MG63 (cell line): ENCODE data around the gene DNM3. TPM values are rescaled to one million over a fixed set of nuclear protein-coding genes. Genes with fewer than 3 reads are reported as not detected.

Experiments used
- DNase-seq: peaks from one replicate; pipeline ENCODE4 v3.0.0-alpha.2; 2020
- H3K27me3 ChIP-seq: fragments of 250-450 bp; sonication (Bioruptor Pico); 2 replicates; pipeline ENCODE4 v1.5.1; 2020; ENCODE audit warnings: mild to moderate bottlenecking, moderate library complexity
- H3K36me3 ChIP-seq: fragments of 250-450 bp; sonication (Bioruptor Pico); 2 replicates; pipeline ENCODE4 v1.5.1; 2020; ENCODE audit warnings: mild to moderate bottlenecking, moderate library complexity
- H3K4me3 ChIP-seq: fragments of 250-450 bp; sonication (Bioruptor Pico); 2 replicates; pipeline ENCODE4 v1.5.1; 2020; ENCODE audit warnings: mild to moderate bottlenecking, moderate library complexity
- H3K9me3 ChIP-seq: fragments of 250-450 bp; sonication (Bioruptor Pico); 2 replicates; pipeline ENCODE4 v1.5.1; 2020; ENCODE audit warnings: mild to moderate bottlenecking, moderate library complexity
- total RNA-seq: library from RNA; depleted of rRNA; stranded (reverse); fragments of >200 nt; shearing (Covaris generic); gene quantifications from 2 replicates; pipeline ENCODE4 v1.2.3, GENCODE V29; 2014; ENCODE audit warnings: low replicate concordance

Gene DNM3
- total RNA-seq, 1 experiment from 2014 or later: not detected

DNA sequence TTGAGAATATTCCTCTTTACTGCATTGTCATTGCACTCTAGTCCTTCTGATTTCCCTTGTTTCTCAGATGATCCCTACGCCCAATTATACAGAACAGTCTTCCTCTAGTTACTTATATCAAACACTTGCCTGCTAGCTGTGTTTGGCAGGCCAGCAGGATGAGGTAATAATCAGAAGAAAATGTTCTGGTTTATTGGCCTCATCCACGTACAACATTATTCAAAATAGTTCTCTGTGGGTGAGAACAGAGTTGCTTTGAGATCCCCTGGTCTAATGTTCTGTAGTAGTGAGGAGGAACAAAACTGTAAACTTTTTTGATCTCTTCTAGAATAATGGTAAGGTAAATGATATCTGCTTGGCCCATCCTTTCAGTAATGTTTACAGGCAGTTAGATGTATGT lies 556.9 kb downstream of the DNM3 start:
- Histone ChIP-seq H3K27me3 (no peaks in the 10 kb centered on the region), H3K9me3 (no peaks in the 10 kb centered on the region; the same call in 1 of the 2 replicates), H3K36me3 (no peaks in the 10 kb centered on the region), H3K4me3 (no peak overlapping the region)
- DNase-seq: peak; percentile 12

DNA sequence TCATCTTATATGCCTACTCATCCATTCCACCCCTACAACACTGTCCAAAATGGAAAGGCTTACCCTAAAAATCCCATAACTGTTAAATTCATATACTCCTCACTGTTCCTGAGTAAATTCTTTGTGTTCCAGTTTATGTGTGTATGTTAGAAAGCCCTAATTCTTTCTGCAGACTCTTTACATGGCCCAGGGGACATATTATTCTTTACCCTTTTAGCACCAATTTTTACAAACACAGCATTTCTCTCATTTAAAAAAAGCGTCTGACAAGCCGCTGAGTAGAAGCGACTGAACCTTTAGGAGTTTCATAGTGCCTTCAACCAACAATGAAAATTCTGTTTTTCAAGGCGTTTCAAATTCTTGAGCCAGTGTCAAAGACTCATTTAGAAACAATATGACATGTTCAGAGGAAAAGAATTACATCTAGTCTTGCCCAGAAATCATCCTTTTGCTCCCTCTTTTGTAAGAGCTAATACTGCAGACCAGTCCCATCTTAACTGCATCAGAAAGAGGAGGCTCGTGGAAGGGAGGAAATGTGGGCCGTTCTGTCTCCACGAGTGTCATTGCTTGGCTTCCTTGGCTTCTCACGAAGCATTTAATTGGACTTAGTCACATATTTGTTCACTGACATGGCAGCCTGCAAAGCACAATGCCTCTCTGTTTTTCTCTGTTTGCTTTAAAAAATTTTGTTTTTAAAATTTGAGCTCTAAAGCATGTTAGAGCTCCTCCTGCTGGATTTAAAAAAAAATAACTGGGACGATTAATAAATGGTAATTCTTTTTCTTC lies 557.9 kb downstream of the DNM3 start:
- peak; percentile 63 for DNase-seq
- H3K9me3 ChIP-seq: no peaks in the 10 kb centered on the region; the same call in 1 of the 2 replicates
- H3K36me3 ChIP-seq: no peaks in the 10 kb centered on the region
- H3K4me3 ChIP-seq: no peak overlapping the region
- H3K27me3 ChIP-seq: no peaks in the 10 kb centered on the region

DNA sequence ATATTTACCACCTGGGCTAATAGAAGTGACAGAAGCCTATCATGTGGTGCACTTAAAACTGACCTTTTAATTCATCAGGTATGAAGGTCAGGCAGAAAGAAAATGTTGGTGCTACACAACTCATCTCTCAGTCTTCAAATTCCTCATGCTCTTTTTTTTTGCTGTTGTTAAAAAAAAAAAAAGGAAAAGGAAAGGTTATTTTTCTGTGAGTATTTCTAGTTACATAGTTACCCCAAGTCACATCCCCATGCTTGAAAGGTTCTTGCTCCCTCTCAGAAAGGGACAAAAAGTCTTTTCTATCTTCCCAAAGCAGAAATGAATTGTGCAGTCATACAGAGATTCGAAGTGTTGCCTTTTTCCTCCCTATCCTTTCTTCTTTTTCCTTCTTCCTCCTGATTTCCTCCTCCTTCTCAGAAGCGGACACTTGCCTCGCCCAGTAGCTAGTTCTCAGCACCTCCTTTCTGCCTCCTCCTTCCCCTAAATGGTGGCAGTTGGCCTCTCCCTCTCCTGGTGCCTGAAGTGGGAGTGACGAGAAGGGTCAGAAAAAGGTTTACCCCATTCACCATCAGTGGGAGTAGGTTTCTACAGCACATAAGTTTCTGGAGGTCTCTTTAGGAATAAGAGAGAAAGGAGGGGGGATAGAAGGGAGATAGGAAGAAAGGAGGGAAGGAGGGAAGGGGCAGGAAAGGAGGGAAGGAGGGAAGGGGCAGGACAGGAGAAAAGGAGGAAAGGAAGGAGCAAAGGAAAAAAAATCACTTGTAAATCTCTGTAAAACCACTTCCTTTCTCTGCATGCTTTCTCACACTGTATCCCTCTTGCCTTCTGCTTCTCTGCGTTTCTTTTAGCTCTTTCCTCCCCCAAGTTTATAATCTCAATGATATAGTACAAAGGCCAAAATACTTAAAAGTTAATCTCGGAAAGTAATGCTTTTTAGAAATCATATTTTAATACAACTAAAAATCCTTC lies 558.7 kb downstream of the DNM3 start:
- no peak for DNase-seq
- Histone ChIP-seq H3K27me3 (no peaks in the 10 kb centered on the region), H3K4me3 (no peak overlapping the region), H3K9me3 (no peaks in the 10 kb centered on the region; the same call in 1 of the 2 replicates), H3K36me3 (no peaks in the 10 kb centered on the region)

DNA sequence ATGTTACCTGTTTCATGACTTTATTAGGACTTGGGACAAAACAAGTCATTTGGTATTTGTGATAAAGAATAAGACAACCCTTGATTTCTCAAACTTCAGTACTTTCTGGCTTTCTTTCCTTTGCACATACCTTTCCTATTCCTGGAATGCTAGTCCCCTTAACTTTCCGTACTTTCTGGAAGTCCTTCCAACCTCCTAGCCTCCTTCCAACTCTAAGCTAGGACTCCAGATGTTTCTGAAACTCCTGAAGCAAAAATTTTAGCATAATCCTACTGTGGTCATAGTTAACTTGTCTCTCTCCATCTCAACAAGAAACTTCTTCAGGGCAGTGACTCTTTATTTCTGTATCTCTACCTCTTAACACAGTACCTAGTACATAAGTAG lies 559.4 kb downstream of the DNM3 start:
- no peak for DNase-seq
- Histone ChIP-seq H3K36me3 (no peaks in the 10 kb centered on the region), H3K27me3 (no peaks in the 10 kb centered on the region), H3K4me3 (no peak overlapping the region), H3K9me3 (no peaks in the 10 kb centered on the region)

DNA sequence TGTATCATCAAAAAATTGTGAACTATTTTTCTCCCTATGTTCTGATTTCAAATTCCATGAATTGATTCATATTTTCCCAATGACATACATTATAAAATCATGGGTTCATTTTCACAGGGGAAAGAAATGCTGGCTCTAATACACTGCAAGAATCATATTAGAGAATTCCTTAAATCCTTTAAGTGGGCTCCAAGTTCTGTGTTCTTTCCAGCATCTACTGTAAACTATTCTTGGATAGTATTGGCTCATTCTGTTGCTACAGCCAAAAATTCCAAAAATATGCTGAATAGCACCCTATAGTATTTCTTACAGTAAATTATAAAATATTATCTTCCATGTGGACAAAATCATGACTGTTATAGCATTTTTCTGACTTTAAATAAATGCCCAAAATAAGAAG lies 560.2 kb downstream of the DNM3 start:
- no peaks in the 10 kb centered on the region for H3K36me3 ChIP-seq
- H3K4me3 ChIP-seq: no peak overlapping the region
- H3K27me3 ChIP-seq: no peaks in the 10 kb centered on the region
- H3K9me3 ChIP-seq: no peaks in the 10 kb centered on the region
- no peak for DNase-seq

DNA sequence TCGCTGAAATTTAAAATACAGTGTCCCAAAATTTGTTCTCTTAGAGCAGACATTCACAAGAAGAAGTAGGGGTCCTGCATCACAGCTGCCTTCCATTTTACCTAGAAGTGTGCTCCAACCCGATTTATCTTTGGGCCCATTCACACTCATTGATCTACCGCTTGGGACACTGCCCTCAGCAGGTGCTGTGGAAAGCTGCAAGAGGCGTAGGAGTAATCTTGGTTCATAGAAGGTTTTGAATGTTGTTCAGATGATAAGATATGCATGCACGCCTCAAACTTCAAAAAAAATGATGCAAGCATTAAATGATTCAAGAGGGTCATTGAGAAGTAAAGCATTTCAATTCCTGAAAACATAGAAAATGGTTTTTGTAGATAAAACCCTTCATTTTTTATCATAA lies 560.6 kb downstream of the DNM3 start:
- H3K4me3 ChIP-seq: no peak overlapping the region
- no peaks in the 10 kb centered on the region for H3K36me3 ChIP-seq
- no peak for DNase-seq
- H3K9me3 ChIP-seq: no peaks in the 10 kb centered on the region
- H3K27me3 ChIP-seq: no peaks in the 10 kb centered on the region

DNA sequence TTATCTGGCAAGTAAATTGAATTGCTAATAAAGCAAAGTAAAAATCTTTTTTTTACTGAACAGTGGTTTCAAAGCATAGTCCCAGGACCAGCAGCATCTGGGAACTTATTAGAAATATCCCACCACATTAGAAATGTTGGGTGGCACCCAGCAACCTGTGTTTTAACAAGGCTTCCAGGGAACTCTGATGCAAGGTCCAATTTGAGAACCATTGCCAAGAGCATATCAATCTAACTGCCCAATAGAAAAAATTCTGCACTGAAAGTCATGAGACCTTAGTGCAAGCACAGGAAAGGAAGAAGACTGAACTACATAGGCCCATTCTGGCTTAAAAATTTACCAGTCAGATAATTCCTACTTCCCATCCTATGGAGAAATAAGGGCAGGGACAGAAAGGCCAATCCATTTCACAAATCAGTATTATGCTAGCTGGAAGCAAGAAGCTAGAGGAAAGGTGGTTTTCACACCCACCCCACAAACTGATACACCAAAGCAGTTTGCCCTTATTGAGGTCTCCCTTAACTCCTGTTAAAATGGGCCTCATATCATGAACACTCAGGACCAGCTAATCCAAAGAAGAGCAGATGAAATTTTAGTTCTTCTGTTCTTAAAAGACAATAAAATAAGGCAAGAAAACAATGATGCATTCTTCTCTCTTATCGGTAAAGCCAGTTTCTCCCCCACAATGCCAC lies 561.7 kb downstream of the DNM3 start:
- H3K36me3 ChIP-seq: no peaks in the 10 kb centered on the region
- no peaks in the 10 kb centered on the region for H3K27me3 ChIP-seq
- no peak for DNase-seq
- H3K4me3 ChIP-seq: no peak overlapping the region
- no peaks in the 10 kb centered on the region for H3K9me3 ChIP-seq

DNA sequence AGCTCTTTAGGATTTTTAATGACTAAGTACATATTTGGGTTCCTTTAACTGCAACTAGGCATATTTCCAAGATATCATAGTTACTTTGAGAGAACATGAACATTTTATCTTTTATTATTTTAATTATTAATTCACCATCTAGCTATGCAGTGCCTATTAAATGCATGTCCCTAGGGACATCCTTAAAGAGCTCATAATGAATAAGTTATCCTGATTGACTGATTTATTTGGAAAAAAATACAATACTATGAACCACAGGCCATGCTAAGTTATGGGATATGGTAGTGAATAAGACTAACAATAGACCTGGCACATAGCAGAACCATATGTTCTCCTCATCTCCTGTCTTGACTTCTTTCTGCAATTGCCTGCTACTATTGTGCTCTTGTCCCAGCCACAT lies 562.8 kb downstream of the DNM3 start:
- Histone ChIP-seq H3K36me3 (no peaks in the 10 kb centered on the region), H3K27me3 (no peaks in the 10 kb centered on the region), H3K9me3 (no peaks in the 10 kb centered on the region), H3K4me3 (no peak overlapping the region)
- no peak for DNase-seq

DNA sequence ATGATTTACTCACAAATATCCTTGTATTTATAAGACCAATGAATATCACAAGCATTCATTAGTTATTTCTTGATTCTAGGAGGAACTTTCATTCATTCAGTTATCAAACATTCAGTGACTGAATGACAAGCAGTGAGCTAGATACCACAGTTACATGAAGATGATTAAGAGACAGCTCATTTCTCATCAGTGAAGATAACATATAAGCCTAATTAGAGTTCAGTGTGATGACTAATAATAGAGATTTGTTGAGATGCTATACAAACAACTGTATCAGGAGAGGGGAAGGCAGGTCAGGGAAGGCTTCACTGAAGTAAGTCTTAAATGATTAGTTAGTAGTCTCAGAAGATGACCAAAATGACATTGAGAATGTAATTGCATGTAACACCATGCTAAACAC lies 564.6 kb downstream of the DNM3 start:
- no peak for DNase-seq

DNA sequence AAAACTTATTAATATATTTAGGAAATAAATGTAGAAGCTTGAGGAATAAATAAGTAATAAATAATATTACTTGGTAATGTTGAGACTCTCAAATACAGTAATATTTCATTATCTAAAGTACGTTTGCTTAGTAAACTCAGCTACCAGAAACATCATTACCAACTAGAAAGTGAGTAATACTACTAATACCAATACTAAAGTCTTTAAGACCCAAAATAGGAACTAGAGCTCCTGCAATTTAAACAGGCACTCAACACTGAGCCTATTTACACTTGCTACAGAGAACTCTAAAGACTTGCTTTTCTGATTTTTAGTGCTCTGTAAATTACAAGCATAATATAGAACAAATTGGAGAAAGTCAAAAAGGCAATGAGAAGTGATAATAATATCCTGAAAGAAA lies 565.7 kb downstream of the DNM3 start:
- H3K36me3 ChIP-seq: no peaks in the 10 kb centered on the region
- H3K9me3 ChIP-seq: no peaks in the 10 kb centered on the region
- DNase-seq: no peak
- no peaks in the 10 kb centered on the region for H3K27me3 ChIP-seq
- no peak overlapping the region for H3K4me3 ChIP-seq

More for the DNA sequence above, 564.6 kb downstream of the DNM3 start:
- no peaks in the 10 kb centered on the region for H3K36me3 ChIP-seq
- no peaks in the 10 kb centered on the region for H3K27me3 ChIP-seq
- no peaks in the 10 kb centered on the region for H3K9me3 ChIP-seq
- no peak overlapping the region for H3K4me3 ChIP-seq

DNA sequence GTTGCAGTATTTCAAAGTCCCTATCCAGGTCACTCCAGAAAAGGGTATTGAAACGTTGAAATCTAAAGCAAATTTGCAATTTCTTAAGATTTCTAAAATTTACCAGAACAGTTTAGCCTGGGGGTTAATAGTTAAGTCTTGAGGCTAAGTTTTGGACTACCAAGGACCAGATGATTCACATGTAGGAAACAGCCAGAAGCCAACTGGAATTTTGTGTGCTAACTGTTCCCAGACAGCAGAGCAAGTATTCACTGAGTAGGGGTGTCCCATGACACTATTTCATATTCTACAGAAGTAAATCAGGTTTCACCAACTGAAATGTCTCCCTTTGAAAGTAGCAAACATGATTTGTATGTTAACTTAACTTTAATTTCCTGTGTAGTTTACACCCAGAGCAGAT lies 567.7 kb downstream of the DNM3 start:
- no peak overlapping the region for H3K4me3 ChIP-seq
- no peak for DNase-seq
- H3K9me3 ChIP-seq: no peaks in the 10 kb centered on the region
- no peaks in the 10 kb centered on the region for H3K27me3 ChIP-seq
- H3K36me3 ChIP-seq: no peaks in the 10 kb centered on the region

DNA sequence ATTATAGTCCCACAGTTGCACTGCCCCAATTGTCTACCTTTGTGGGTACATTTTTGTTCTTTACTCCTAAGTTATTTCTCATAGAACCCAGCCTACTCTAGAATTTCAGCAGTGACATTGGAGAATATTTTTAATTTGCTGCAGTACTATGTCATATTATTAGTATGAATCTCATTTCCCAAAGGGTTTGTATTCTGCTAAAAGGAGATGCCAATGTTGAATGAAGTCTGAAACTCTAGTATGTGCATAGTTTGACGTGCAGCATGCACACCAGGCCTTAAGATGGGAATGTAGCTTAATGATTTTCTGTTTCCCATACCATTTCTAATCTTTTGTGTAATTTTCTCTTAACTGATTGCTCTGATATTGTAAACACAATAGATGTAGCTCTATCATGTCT lies 568.7 kb downstream of the DNM3 start:
- H3K27me3 ChIP-seq: no peaks in the 10 kb centered on the region
- no peak for DNase-seq
- H3K9me3 ChIP-seq: no peaks in the 10 kb centered on the region
- H3K4me3 ChIP-seq: no peak overlapping the region
- no peaks in the 10 kb centered on the region for H3K36me3 ChIP-seq

DNA sequence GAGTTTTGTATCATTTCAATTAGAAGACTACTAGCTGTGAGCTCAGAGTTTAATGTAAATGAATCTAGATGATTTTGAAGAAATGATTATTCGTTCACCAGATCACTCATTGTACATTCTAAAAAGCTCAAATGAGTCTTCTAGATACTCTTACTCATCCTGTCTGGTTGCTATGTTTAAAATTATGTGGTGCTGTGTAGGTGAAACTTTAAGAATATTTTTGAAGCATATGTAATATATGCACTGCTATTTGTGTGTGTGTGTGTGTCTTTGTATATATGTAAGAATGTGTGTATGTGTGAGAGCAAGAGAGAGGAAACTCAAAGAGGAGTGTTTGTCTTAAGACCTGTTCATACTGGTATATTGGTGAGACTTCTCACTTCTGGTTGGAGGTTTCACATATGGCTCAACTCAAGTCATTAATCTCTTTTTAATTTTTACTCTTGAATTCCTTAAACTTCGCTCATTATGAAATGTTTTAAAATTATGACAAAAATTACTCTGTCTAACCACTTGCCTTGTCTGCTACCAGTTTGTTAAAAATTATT lies 570.6 kb downstream of the DNM3 start:
- H3K9me3 ChIP-seq: no peaks in the 10 kb centered on the region

DNA sequence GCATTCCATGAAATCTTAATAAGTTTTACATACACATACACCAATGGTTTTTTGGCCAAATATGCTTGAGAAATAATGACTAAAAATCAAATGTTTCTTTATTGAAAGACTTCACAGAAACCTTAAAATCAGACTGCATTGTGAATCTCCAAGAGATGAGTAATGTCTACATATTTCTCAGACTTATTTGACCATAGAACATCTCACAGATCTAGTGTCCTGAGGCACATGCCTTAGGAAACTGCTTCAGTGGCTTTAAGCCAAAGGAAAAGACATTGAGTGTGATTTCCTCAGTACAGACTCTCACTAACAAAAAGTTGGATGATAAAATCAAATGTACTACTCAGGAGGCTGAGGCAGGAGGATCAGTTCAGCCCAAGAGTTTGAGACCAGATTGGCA lies 573.0 kb downstream of the DNM3 start:
- Histone ChIP-seq H3K36me3 (no peaks in the 10 kb centered on the region), H3K27me3 (no peaks in the 10 kb centered on the region), H3K9me3 (no peaks in the 10 kb centered on the region), H3K4me3 (no peak overlapping the region)
- DNase-seq: no peak

More for the DNA sequence above, 570.6 kb downstream of the DNM3 start:
- Histone ChIP-seq H3K4me3 (no peak overlapping the region), H3K36me3 (no peaks in the 10 kb centered on the region), H3K27me3 (no peaks in the 10 kb centered on the region)
- no peak for DNase-seq

DNA sequence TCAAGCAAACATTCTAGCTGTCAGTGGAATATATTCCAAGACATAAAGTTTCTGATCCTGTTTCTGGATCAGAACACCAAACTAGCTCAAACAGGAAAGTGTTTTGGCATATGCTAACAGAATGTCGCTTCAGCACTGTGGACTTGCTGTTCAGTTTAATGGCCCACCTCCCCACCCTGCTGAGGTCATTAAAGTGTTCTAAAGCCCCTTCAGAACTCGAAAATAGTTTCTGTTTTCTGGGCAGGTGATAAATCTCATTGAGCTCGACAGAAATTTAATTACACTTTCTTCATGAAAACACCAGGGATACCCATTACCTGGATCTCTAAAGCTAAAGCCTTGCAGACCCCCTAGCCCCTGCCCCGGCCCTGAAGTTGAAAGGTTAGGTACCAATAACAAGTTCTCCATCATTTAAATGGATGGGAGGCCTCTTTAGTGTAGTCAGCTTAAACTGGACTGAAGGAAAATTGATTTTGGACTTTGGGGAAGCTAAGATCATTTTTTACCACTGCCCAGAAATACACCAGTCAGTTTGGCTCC lies 575.3 kb downstream of the DNM3 start:
- no peaks in the 10 kb centered on the region for H3K36me3 ChIP-seq
- H3K9me3 ChIP-seq: no peaks in the 10 kb centered on the region
- DNase-seq: no peak
- no peaks in the 10 kb centered on the region for H3K27me3 ChIP-seq
- H3K4me3 ChIP-seq: no peak overlapping the region

DNA sequence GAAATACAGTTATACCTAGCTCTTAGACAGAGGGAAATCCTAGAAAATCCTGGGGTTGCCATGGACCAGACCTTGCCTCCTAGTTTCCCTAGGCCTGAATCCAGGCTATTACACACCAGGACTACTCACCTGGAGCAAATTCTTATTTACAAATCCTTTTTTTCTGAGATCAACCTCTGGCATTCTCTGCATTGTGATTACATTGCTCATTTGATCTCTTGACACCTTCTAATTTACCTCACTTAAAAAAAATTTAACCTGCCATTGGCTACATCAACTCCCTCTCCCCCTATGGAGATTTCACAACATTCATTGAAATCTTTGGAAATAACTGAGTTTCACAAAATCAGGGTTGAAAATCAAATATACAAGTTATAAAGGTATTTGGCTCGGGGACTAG lies 576.3 kb downstream of the DNM3 start:
- Histone ChIP-seq H3K36me3 (no peaks in the 10 kb centered on the region), H3K9me3 (no peaks in the 10 kb centered on the region), H3K4me3 (no peak overlapping the region), H3K27me3 (no peaks in the 10 kb centered on the region)
- DNase-seq: no peak
